ENCODE measurements around the gene TMEM121B. TPM values are rescaled to one million over a fixed set of nuclear protein-coding genes. Genes with fewer than 3 reads are reported as not detected.

The TMEM121B gene
- polyA plus RNA-seq, 1 donor (not counting 4 experiments of a cell fraction or from before 2014, with no cell fraction given): not detected

DNA sequence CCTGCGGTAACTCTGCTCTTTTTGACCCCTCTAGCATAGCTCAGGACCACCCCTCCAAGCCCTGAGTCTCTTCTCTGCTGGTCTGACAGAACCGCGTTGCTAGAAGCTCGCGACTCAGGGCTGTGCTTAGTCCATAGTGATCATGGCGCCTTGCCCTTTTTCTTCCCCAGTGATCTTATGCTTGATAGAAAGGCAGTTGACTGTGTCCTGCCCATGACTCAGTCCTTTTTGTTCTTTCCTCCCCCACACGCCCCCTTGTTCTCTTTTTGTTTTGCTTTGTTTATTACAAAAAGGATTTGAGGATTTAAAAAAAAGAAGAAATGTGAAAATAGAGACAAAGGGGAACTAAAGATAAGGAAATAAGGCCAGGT is 18.9 kb downstream of the TMEM121B start:
- dilution Hi-C loops (cut with MboI; ENCODE audit: extremely low pct_ligation_motif_present, low sequenced_read_pairs): no loop called here
- no peak overlapping the region for H3K4me3 ChIP-seq (ENCODE audit: control insufficient read depth in 2 of 3, extremely low read depth in 1 of 3, insufficient read depth in 2 of 3, low read depth in 1 of 3, low read length in 3 of 3)
- no peaks in the 10 kb centered on the region for H3K27me3 ChIP-seq (ENCODE audit: control insufficient read depth, extremely low read depth, insufficient read depth, low read length)
- no peaks in the 10 kb centered on the region for H4K20me1 ChIP-seq (ENCODE audit: control insufficient read depth, extremely low read depth, insufficient read depth, low read length)
- FAIRE-seq (no peak), DNase-seq (ENCODE audit: low read depth, low spot score) (no peak)
- no peak overlapping the region for H2AFZ ChIP-seq (ENCODE audit: control insufficient read depth, low read length)
- TF ChIP-seq EZH2 (IDR thresholded peaks at IDR 0.05; ENCODE audit: low read length): no peak
- TF ChIP-seq, protein P1, sequence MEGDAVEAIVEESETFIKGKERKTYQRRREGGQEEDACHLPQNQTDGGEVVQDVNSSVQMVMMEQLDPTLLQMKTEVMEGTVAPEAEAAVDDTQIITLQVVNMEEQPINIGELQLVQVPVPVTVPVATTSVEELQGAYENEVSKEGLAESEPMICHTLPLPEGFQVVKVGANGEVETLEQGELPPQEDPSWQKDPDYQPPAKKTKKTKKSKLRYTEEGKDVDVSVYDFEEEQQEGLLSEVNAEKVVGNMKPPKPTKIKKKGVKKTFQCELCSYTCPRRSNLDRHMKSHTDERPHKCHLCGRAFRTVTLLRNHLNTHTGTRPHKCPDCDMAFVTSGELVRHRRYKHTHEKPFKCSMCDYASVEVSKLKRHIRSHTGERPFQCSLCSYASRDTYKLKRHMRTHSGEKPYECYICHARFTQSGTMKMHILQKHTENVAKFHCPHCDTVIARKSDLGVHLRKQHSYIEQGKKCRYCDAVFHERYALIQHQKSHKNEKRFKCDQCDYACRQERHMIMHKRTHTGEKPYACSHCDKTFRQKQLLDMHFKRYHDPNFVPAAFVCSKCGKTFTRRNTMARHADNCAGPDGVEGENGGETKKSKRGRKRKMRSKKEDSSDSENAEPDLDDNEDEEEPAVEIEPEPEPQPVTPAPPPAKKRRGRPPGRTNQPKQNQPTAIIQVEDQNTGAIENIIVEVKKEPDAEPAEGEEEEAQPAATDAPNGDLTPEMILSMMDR (optimal IDR thresholded peaks at IDR 0.05 in 1 of 3, IDR thresholded peaks at IDR 0.05 in 1 of 3, conservative IDR thresholded peaks at IDR 0.05 in 1 of 3; ENCODE audit: extremely low read depth in 1 of 3, insufficient read depth in 2 of 3, low read length in 3 of 3): no peak
- H3K79me2 ChIP-seq (ENCODE audit: control insufficient read depth, insufficient read depth, low read length): no peaks in the 10 kb centered on the region
- no peak overlapping the region for H3K9ac ChIP-seq (ENCODE audit: control insufficient read depth, extremely low read depth, insufficient read depth, low read length)
- no peaks in the 10 kb centered on the region for H3K4me1 ChIP-seq (ENCODE audit: control insufficient read depth, extremely low read depth, insufficient read depth, low read length)
- H3K27ac ChIP-seq (ENCODE audit: control insufficient read depth, insufficient read depth, low read length): no peak overlapping the region
- no peak overlapping the region for H3K4me2 ChIP-seq (ENCODE audit: control insufficient read depth, extremely low read depth, insufficient read depth, low read depth, low read length)
- peaks cover 35 to 52% of the 10 kb centered on the region in 2 experiments for H3K36me3 ChIP-seq (ENCODE audit: control insufficient read depth in 2 of 2, extremely low read depth in 1 of 2, insufficient read depth in 2 of 2, low read length in 2 of 2)
- no peaks in the 10 kb centered on the region for H3K9me3 ChIP-seq (ENCODE audit: control insufficient read depth, low read depth, low read length)
- no peaks in the 10 kb centered on the region for H3K9me1 ChIP-seq (ENCODE audit: control insufficient read depth, extremely low read depth, insufficient read depth, low read length)

DNA sequence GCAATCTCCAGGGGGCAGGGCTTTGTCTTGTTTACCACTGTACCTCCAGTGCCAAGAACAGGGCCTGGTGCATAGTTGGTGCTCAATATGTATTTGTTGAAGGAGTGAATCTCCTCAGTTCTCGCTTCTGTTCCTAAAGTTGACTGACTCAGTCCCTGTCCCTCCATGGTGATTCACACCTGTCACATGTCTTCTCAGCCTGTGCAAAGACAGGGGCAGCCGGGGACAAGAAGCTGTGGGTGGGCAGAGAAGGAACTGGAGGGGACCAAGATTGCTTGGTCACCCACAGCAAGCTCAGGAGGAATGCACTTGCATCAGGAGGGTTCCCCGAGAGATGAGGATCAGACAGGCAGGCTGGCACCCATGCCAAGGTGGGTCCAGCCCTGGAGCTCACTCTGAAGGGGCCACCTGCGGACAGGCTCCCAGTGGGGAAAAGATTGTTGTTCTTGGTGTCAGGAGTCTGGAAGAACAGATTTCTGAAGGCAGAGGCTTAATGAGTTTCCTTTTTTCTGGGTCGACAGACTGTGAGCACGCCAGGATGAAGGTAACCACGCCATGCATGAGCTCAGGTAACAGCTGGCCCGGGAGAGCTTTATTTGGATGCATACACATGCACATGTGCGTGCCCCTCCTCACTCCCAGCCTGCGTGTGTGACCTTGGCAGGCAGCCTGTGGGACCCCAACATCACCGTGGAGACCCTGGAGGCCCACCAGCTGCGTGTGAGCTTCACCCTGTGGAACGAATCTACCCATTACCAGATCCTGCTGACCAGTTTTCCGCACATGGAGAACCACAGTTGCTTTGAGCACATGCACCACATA is 19.5 kb downstream of the TMEM121B start:
- H3K4me2 ChIP-seq (ENCODE audit: control insufficient read depth, extremely low read depth, insufficient read depth, low read depth, low read length): no peak overlapping the region
- no peak overlapping the region for H3K27ac ChIP-seq (ENCODE audit: control insufficient read depth, insufficient read depth, low read length)
- H3K9me1 ChIP-seq (ENCODE audit: control insufficient read depth, extremely low read depth, insufficient read depth, low read length): no peaks in the 10 kb centered on the region
- H3K4me3 ChIP-seq (ENCODE audit: control insufficient read depth in 2 of 3, extremely low read depth in 1 of 3, insufficient read depth in 2 of 3, low read depth in 1 of 3, low read length in 3 of 3): no peak overlapping the region
- FAIRE-seq: no peak
- dilution Hi-C loops (cut with MboI; ENCODE audit: extremely low pct_ligation_motif_present, low sequenced_read_pairs): no loop called here
- no peak overlapping the region for H2AFZ ChIP-seq (ENCODE audit: control insufficient read depth, low read length)
- no peaks in the 10 kb centered on the region for H4K20me1 ChIP-seq (ENCODE audit: control insufficient read depth, extremely low read depth, insufficient read depth, low read length)
- no peaks in the 10 kb centered on the region for H3K79me2 ChIP-seq (ENCODE audit: control insufficient read depth, insufficient read depth, low read length)
- H3K36me3 ChIP-seq (ENCODE audit: control insufficient read depth in 2 of 2, extremely low read depth in 1 of 2, insufficient read depth in 2 of 2, low read length in 2 of 2): peaks cover 33 to 50% of the 10 kb centered on the region in 2 experiments
- no peaks in the 10 kb centered on the region for H3K9me3 ChIP-seq (ENCODE audit: control insufficient read depth, low read depth, low read length)
- TF ChIP-seq EZH2 (IDR thresholded peaks at IDR 0.05; ENCODE audit: low read length): no peak
- TF ChIP-seq, protein P1 (optimal IDR thresholded peaks at IDR 0.05 in 1 of 3, IDR thresholded peaks at IDR 0.05 in 1 of 3, conservative IDR thresholded peaks at IDR 0.05 in 1 of 3; ENCODE audit: extremely low read depth in 1 of 3, insufficient read depth in 2 of 3, low read length in 3 of 3): no peak
- H3K27me3 ChIP-seq (ENCODE audit: control insufficient read depth, extremely low read depth, insufficient read depth, low read length): no peaks in the 10 kb centered on the region
- no peak for DNase-seq (ENCODE audit: low read depth, low spot score)
- H3K9ac ChIP-seq (ENCODE audit: control insufficient read depth, extremely low read depth, insufficient read depth, low read length): no peak overlapping the region
- H3K4me1 ChIP-seq (ENCODE audit: control insufficient read depth, extremely low read depth, insufficient read depth, low read length): no peaks in the 10 kb centered on the region

Measured in keratinocyte (primary cell).